Measurements from ENCODE around the gene CFHR3.
"Not testable (repeated sequence)": the region's sequence is repeated elsewhere in the genome, so short reads cannot be mapped to it uniquely, and the experiment has no call there.

Gene CFHR3

DNA sequence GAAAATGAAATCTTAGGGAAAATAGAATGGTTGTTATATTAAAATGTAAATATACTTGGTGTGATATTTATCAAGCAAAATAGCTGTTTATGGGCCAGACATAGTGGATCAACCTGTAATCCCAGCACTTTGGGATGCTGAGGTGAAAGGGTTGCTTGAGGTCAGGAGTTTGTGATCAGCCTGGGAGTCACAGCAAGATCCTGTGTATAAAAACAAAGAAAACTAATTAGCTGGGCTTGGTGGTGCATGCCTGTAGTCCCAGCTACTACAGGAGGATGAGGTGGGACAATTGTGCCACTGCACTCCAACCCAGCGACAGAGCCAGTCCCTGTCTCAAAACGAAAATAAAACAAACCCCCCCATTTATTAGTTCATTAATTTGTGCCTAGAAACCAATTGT is 23.3 kb downstream of the CFHR3 start:
- TF ChIP-seq, protein P1, sequence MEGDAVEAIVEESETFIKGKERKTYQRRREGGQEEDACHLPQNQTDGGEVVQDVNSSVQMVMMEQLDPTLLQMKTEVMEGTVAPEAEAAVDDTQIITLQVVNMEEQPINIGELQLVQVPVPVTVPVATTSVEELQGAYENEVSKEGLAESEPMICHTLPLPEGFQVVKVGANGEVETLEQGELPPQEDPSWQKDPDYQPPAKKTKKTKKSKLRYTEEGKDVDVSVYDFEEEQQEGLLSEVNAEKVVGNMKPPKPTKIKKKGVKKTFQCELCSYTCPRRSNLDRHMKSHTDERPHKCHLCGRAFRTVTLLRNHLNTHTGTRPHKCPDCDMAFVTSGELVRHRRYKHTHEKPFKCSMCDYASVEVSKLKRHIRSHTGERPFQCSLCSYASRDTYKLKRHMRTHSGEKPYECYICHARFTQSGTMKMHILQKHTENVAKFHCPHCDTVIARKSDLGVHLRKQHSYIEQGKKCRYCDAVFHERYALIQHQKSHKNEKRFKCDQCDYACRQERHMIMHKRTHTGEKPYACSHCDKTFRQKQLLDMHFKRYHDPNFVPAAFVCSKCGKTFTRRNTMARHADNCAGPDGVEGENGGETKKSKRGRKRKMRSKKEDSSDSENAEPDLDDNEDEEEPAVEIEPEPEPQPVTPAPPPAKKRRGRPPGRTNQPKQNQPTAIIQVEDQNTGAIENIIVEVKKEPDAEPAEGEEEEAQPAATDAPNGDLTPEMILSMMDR (IDR thresholded peaks at IDR 0.05; ENCODE audit: low read depth, low read length): no peak
- no peak overlapping the region for H3K4me3 ChIP-seq (replicated peaks in 1 of 2; ENCODE audit: low read depth in 2 of 2, low read length in 2 of 2)
- DNase-seq (ENCODE audit: low read depth in 2 of 2): no peak

GRCh38 chr1:196801920-196802319 is 27.3 kb downstream of the CFHR3 start:
- not testable (repeated sequence) for DNase-seq (ENCODE audit: low read depth in 2 of 2)

GRCh38 chr1:196808529-196809235 is 34.0 kb downstream of the CFHR3 start:
- TF ChIP-seq, protein P1 (IDR thresholded peaks at IDR 0.05; ENCODE audit: low read depth, low read length): no peak
- no peak overlapping the region for H3K4me3 ChIP-seq (replicated peaks in 1 of 2; ENCODE audit: low read depth in 2 of 2, low read length in 2 of 2)
- DNase-seq (ENCODE audit: low read depth in 2 of 2): no peak

More at GRCh38 chr1:196801920-196802319, 27.3 kb downstream of the CFHR3 start:
- not testable (repeated sequence) for H3K4me3 ChIP-seq (replicated peaks in 1 of 2; ENCODE audit: low read depth in 2 of 2, low read length in 2 of 2)

- DNase-seq (ENCODE audit: low read depth in 2 of 2); H3K4me3 ChIP-seq (replicated peaks in 1 of 2; ENCODE audit: low read depth in 2 of 2, low read length in 2 of 2): not testable (repeated sequence)
Observed at GRCh38 chr1:196817442-196817841, 42.8 kb downstream of the CFHR3 start.

DNA sequence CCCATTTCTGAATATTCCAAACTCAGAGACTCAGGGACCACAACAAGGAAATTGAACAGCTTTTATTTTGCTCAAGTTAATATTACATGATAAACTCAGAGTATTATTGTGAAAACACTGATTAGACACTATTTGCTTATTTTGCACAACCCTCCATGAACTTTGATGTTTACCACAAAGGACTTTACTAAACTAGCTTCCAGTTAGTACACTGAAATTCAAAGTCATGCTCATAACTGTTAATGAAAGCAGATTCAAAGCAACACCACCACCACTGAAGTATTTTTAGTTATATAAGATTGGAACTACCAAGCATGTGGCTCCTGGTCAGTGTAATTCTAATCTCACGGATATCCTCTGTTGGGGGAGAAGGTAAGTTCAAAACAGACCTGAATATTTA is 44.9 kb downstream of the CFHR3 start, which contains the start of gene CFHR1:
TSS of gene CFHR1 (plus strand) at position 201 of the 400 bp plus-strand sequence. CDS start at position 315, 114 bp downstream.
- not testable (repeated sequence) for DNase-seq (ENCODE audit: low read depth in 2 of 2); H3K4me3 ChIP-seq (replicated peaks in 1 of 2; ENCODE audit: low read depth in 2 of 2, low read length in 2 of 2)

DNA sequence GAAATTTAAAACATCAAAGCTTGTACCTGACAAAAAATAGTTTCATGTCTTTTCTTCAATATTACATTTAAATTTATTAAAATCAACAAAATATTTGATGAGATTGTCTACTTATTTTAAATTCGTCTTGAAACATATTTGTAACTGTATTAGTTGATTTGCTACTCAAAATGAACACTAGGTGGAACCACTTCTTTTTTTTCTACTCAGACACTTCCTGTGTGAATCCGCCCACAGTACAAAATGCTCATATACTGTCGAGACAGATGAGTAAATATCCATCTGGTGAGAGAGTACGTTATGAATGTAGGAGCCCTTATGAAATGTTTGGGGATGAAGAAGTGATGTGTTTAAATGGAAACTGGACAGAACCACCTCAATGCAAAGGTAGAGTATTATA is 53.2 kb downstream of the CFHR3 start:
- DNase-seq (ENCODE audit: low read depth in 2 of 2): peak; percentile 73 to 77
- H3K4me3 ChIP-seq (replicated peaks in 1 of 2; ENCODE audit: low read depth in 2 of 2, low read length in 2 of 2): not testable (repeated sequence)
